WTC11 (cell line): Measurements from ENCODE around the gene ITLN1.

ENCODE experiments used
- ETV6 ChIP-seq: sonication (generic); formaldehyde crosslinking; IDR thresholded peaks from 2 replicates; pipeline ENCODE4 v1.8.1; 2022; ENCODE audit warnings: mild to moderate bottlenecking, missing genetic modification reagents
- ZNF423 ChIP-seq: fragments of 250-450 bp; sonication (Bioruptor Pico); IDR thresholded peaks from 2 replicates; pipeline ENCODE4 v2.1.2; 2022; ENCODE audit warnings: mild to moderate bottlenecking, moderate library complexity
- TF ChIP-seq, protein P1 (sequence below): sonication (generic); formaldehyde crosslinking; IDR thresholded peaks from 2 replicates; pipeline ENCODE4 v1.8.1; 2023; ENCODE audit warnings: mild to moderate bottlenecking, missing genetic modification reagents, moderate library complexity
- TF ChIP-seq, protein P2 (sequence below): fragments of 200-600 bp; IDR thresholded peaks from 2 replicates; pipeline ENCODE4 v1.8.0; 2022; ENCODE audit warnings: antibody characterized with exemption

DNA sequence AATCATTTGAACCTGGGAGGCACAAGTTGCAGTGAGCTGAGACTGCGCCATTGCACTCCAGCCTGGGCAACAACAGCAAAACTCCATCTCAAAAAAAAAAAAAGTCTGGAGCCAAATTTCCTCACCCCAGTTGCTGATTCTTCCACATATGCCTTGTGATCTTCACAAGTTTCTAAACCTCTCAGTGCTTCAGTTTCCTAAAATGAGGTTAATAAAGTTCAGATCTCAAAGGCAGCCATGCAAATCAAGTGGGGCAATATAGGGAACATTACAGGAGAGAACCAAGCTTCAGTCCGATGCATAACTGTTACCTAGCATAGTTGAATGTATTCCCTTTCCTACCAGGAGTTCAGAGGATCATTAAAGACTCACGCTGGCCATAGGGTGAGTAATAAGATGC, 4.8 kb downstream of the ITLN1 start:
- TF ChIP-seq, protein P1, sequence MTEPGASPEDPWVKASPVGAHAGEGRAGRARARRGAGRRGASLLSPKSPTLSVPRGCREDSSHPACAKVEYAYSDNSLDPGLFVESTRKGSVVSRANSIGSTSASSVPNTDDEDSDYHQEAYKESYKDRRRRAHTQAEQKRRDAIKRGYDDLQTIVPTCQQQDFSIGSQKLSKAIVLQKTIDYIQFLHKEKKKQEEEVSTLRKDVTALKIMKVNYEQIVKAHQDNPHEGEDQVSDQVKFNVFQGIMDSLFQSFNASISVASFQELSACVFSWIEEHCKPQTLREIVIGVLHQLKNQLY (CRISPR knock-in tag): no peak
- no peak for TF ChIP-seq ZNF423 (CRISPR knock-in tag)
- TF ChIP-seq, protein P2, sequence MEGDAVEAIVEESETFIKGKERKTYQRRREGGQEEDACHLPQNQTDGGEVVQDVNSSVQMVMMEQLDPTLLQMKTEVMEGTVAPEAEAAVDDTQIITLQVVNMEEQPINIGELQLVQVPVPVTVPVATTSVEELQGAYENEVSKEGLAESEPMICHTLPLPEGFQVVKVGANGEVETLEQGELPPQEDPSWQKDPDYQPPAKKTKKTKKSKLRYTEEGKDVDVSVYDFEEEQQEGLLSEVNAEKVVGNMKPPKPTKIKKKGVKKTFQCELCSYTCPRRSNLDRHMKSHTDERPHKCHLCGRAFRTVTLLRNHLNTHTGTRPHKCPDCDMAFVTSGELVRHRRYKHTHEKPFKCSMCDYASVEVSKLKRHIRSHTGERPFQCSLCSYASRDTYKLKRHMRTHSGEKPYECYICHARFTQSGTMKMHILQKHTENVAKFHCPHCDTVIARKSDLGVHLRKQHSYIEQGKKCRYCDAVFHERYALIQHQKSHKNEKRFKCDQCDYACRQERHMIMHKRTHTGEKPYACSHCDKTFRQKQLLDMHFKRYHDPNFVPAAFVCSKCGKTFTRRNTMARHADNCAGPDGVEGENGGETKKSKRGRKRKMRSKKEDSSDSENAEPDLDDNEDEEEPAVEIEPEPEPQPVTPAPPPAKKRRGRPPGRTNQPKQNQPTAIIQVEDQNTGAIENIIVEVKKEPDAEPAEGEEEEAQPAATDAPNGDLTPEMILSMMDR: no peak
- no peak for TF ChIP-seq ETV6
